GM20431 (cell line): Measurements from ENCODE around the gene FCHO1.

Source experiments
- in situ Hi-C: fragments of 300-500 bp; cut with MseI, MboI; formaldehyde crosslinking; loops from one replicate; pipeline ENCODE4 v1.15.0; 2020; ENCODE audit warnings: low sequenced_read_pairs; ENCODE audit not compliant: unreplicated experiment

The FCHO1 gene

GRCh38 chr19:17727843-17728242 lies 23.4 kb upstream of the FCHO1 start:
- in situ Hi-C loops = no loop called here

- in situ Hi-C loops = no loop called here
Observed at GRCh38 chr19:17733127-17733526, 18.1 kb upstream of the FCHO1 start.

- in situ Hi-C loops = no loop called here
Observed at GRCh38 chr19:17734146-17734545, 17.1 kb upstream of the FCHO1 start.

GRCh38 chr19:17735410-17735809 lies 15.9 kb upstream of the FCHO1 start:
- in situ Hi-C loops = no loop called here

DNA sequence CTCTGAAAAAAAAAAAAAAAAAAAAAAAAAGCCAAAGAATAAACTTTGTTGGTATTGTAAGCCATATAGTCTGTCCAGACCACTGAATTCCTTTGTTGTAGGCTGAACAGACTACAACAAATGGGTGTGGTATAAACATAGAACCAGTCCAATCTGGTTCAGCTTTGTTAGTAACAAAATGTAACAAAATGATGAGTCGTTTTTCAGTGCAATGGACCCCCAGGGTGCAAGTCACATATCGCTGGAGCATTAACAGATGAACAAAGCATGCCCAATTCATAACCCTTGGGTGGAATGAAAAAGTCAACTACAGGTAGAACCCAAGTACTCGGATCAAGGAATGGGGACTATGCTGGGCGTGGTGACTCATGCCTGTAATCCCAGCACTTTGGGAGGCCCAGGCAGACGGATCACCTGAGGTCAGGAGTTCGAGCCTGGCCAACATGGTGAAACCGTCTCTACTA lies 13.6 kb upstream of the FCHO1 start:
- in situ Hi-C loops = no loop called here

- in situ Hi-C loops = no loop called here
Observed at GRCh38 chr19:17739121-17739875, 12.0 kb upstream of the FCHO1 start.

- in situ Hi-C loops = no loop called here
Observed at GRCh38 chr19:17741456-17741855, 9.8 kb upstream of the FCHO1 start.

GRCh38 chr19:17743874-17744580 lies 7.2 kb upstream of the FCHO1 start:
- in situ Hi-C loops = no loop called here

GRCh38 chr19:17747205-17748098 lies 3.8 kb upstream of the FCHO1 start:
- in situ Hi-C loops = no loop called here

DNA sequence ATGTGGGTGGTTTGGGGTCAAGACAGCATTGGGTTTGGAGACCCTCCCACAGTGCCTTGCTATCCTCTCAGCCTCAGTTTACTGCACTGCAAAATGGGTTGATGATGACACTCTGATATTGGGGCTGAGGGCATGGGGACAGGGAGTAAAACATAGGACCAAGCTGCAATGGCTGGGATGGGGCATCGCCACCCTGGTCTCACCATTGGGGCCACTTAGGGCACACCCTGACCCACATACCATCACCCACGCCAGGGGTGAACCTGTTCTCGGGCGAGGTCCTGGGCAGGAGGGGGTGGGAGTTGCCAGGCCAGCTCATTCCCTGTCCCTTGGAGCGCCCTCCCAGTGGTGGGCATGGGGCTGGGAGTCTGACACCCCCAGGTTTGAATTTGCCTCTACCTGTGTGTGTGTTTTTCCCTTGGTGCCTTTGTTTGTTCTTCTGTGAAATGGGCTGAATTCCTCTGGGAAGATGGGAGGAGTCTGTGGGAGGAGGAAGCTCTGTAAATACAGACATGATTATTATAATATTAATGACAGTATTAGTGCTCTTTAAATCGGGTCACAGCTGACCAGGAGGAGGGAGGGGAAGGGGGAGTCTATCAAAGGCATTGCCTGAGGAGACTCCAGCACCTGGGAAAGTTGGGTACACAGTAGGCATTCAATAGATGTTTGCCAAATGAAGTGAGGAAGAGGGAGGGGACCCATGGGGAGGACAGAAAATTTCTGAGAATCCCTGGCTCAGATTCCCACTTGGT lies 2.2 kb upstream of the FCHO1 start:
- in situ Hi-C loops = no loop called here

DNA sequence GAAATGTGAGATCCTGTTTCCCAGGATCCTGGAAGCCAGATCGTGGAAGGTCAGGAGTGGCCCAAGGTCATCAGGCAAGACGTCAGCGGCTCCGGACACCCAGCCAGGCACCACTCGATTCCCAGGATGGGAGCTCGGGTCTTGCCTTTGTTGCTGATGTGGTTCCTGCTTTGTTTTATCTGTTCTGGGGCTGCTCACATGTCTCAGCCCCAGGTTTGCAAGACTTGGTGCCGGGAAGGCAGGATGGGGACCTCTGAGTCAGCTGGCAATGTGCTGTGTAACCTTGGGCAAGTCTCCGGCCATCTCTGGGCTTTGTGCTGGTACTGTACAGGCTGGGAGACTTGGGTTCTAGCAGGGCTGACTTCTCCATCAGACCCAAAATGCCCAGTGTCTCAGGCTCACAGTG lies 1.4 kb upstream of the FCHO1 start:
- in situ Hi-C loops = no loop called here

- in situ Hi-C loops = no loop called here
Observed at GRCh38 chr19:17751912-17752273, 616 bp downstream of the FCHO1 start.

DNA sequence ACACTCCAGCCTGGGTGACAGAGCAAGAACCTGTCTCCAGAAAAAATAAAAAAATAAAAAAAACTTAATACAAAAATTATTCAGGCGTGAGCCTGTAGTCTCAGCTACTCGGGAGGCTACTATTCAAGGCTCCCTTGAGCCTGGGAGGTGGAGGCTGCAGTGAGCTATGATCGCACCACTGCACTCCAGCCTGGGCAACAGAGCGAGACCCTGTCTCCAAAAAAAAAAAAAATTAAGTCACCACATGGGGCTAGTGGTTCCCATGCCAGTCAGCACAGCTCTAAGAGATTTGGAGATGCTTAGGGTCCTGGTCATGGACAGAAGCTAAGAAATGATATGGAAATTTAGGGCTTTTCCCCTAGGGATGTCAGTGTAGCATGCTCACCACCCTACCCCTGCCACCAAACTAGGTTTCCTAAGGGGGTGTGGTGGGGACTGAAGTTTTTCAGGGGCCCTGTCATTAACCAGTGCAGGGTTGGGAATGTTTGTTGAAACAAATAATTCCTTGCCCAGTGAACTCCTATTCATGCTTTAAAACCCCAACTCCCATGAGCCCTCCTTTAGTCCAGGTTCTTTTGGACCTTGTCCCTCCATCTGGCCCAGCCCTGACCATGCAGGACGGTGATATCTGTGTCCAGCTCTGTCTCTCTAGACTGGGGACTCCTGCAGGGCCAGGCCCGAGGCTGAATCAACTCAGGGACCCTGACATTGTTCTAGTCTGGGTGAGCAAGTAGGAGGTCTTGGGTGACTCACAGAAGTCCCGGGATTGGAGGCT lies 1.8 kb downstream of the FCHO1 start:
- in situ Hi-C loops = no loop called here

GRCh38 chr19:17753976-17754375 lies 2.7 kb downstream of the FCHO1 start:
- in situ Hi-C loops = no loop called here

- in situ Hi-C loops = no loop called here
Observed at GRCh38 chr19:17754634-17755442, 3.6 kb downstream of the FCHO1 start.

- in situ Hi-C loops = no loop called here
Observed at GRCh38 chr19:17755443-17755890, 4.2 kb downstream of the FCHO1 start.

GRCh38 chr19:17755977-17756670 lies 4.8 kb downstream of the FCHO1 start:
- in situ Hi-C loops = no loop called here

GRCh38 chr19:17757125-17757524 lies 5.8 kb downstream of the FCHO1 start:
- in situ Hi-C loops = no loop called here
